Mucosa of stomach (tissue), 1 donor: ENCODE data around the gene NTN5.

ENCODE experiments used
- H3K27me3 ChIP-seq: one replicate; pipeline ENCODE4 v1.7.0; 2013; ENCODE audit warnings: mild to moderate bottlenecking, low read length; ENCODE audit not compliant: control insufficient read depth, insufficient read depth
- H3K36me3 ChIP-seq: one replicate; pipeline ENCODE4 v1.7.0; 2013; ENCODE audit warnings: low read length; ENCODE audit not compliant: control insufficient read depth, insufficient read depth
- H3K4me1 ChIP-seq: one replicate; pipeline ENCODE4 v1.7.0; 2013; ENCODE audit warnings: mild to moderate bottlenecking, low read length; ENCODE audit not compliant: control insufficient read depth, insufficient read depth
- H3K4me3 ChIP-seq: one replicate; pipeline ENCODE4 v1.7.0; 2013; ENCODE audit warnings: low read length
- H3K9ac ChIP-seq: one replicate; pipeline ENCODE4 v1.7.0; 2013; ENCODE audit warnings: mild to moderate bottlenecking, low read length, moderate library complexity
- H3K9me3 ChIP-seq: one replicate; pipeline ENCODE4 v1.7.0; 2013; ENCODE audit warnings: mild to moderate bottlenecking, low read length, moderate library complexity; ENCODE audit not compliant: control insufficient read depth
- donor health status: Pancreatic carcinoma.

Gene NTN5

GRCh38 chr19:48611872-48612271 lies 60.9 kb downstream of the NTN5 start:
- Histone ChIP-seq H3K27me3 (no peaks in the 10 kb centered on the region), H3K4me3 (no peak overlapping the region), H3K4me1 (peaks cover 36% of the 10 kb centered on the region), H3K9me3 (no peaks in the 10 kb centered on the region), H3K9ac (no peak overlapping the region), H3K36me3 (peaks cover 26% of the 10 kb centered on the region)
